NCI-H510A treated with DMSO at 0.1 percent for 48 hours (cell line): ENCODE measurements around the gene DNAJC25.
A peak's percentile ranks its signal among the peaks of the same experiment; 100 is the strongest.
"Not testable (repeated sequence)": the region's sequence is repeated elsewhere in the genome, so short reads cannot be mapped to it uniquely, and the experiment has no call there.

Experiments used
- DNase-seq: peaks from one replicate; lab custom pipeline; 2025; lab: John Stamatoyannopoulos, UW

DNAJC25 gene

GRCh38 chr9:111631214-111631971, at the start of gene DNAJC25:
TSS of gene DNAJC25 (plus strand) at chr9:111631334. CDS start at chr9:111631408, 74 bp downstream.
- peak; percentile 94 for DNase-seq

- DNase-seq: no peak
Observed at GRCh38 chr9:111582888-111583287, 48.2 kb upstream of the DNAJC25 start.

- no peak for DNase-seq
Observed at GRCh38 chr9:111586378-111586777, 44.8 kb upstream of the DNAJC25 start.

- DNase-seq: no peak
Observed at GRCh38 chr9:111588846-111589245, 42.3 kb upstream of the DNAJC25 start.

- DNase-seq: peak; percentile 27
Observed at GRCh38 chr9:111597852-111598732, 33.0 kb upstream of the DNAJC25 start.

- DNase-seq: peak; percentile 15
Observed at GRCh38 chr9:111598733-111599091, 32.4 kb upstream of the DNAJC25 start.

- peak; percentile 47 for DNase-seq
Observed at GRCh38 chr9:111599092-111599954, 31.8 kb upstream of the DNAJC25 start, which contains the start of gene PTGR1. TSS of gene PTGR1 (minus strand) at chr9:111599647. CDS start at chr9:111597422, 2,225 bp downstream.

GRCh38 chr9:111599955-111600343, 31.2 kb upstream of the DNAJC25 start:
- no peak for DNase-seq

GRCh38 chr9:111601237-111602018, 29.7 kb upstream of the DNAJC25 start:
- DNase-seq: no peak

- no peak for DNase-seq
Observed at GRCh38 chr9:111603041-111603440, 28.1 kb upstream of the DNAJC25 start.

GRCh38 chr9:111604054-111604615, 27.0 kb upstream of the DNAJC25 start:
- no peak for DNase-seq

GRCh38 chr9:111605041-111605559, 26.0 kb upstream of the DNAJC25 start:
- DNase-seq: no peak

GRCh38 chr9:111610149-111610548, 21.0 kb upstream of the DNAJC25 start:
- no peak for DNase-seq

- no peak for DNase-seq
Observed at GRCh38 chr9:111610845-111611244, 20.3 kb upstream of the DNAJC25 start.

GRCh38 chr9:111613436-111614040, 17.6 kb upstream of the DNAJC25 start:
- no peak for DNase-seq

- no peak for DNase-seq
Observed at GRCh38 chr9:111615928-111616327, 15.2 kb upstream of the DNAJC25 start.

GRCh38 chr9:111617349-111617748, 13.8 kb upstream of the DNAJC25 start:
- not testable (repeated sequence) for DNase-seq

- DNase-seq: no peak
Observed at GRCh38 chr9:111621895-111622480, 9.1 kb upstream of the DNAJC25 start.

GRCh38 chr9:111622626-111623025, 8.5 kb upstream of the DNAJC25 start:
- DNase-seq: no peak
